GM21526 (cell line): Measurements from ENCODE around the gene ZNF200.
"Not testable (repeated sequence)": the region's sequence is repeated elsewhere in the genome, so short reads cannot be mapped to it uniquely, and the experiment has no call there.

ENCODE experiments used
- ATAC-seq: cut with Tn5 transposase; IDR thresholded peaks from one replicate; pipeline ENCODE4 v1.9.1; 2021; ENCODE audit warnings: moderate library complexity; ENCODE audit not compliant: unreplicated experiment, low FRiP score

Gene ZNF200

GRCh38 chr16:3205939-3206338, 29.0 kb downstream of the ZNF200 start:
- ATAC-seq: not testable (repeated sequence)

GRCh38 chr16:3202903-3203539, 31.9 kb downstream of the ZNF200 start:
- no peak for ATAC-seq

GRCh38 chr16:3198334-3199072, 36.5 kb downstream of the ZNF200 start:
- no peak for ATAC-seq

GRCh38 chr16:3197694-3198333, 37.1 kb downstream of the ZNF200 start:
- ATAC-seq: not testable (repeated sequence)

GRCh38 chr16:3195975-3196374, 39.0 kb downstream of the ZNF200 start:
- no peak for ATAC-seq

- ATAC-seq: no peak
Observed at GRCh38 chr16:3194792-3195191, 40.2 kb downstream of the ZNF200 start.

GRCh38 chr16:3193221-3194212, 41.4 kb downstream of the ZNF200 start:
- ATAC-seq: no peak

GRCh38 chr16:3192476-3193019, 42.4 kb downstream of the ZNF200 start:
- ATAC-seq: no peak

- ATAC-seq: no peak
Observed at GRCh38 chr16:3190949-3191353, 44.0 kb downstream of the ZNF200 start.

GRCh38 chr16:3189869-3190268, 45.1 kb downstream of the ZNF200 start:
- no peak for ATAC-seq

GRCh38 chr16:3188925-3189825, 45.8 kb downstream of the ZNF200 start:
- ATAC-seq: no peak

- no peak for ATAC-seq
Observed at GRCh38 chr16:3188675-3188924, 46.4 kb downstream of the ZNF200 start.

- no peak for ATAC-seq
Observed at GRCh38 chr16:3187798-3188674, 46.9 kb downstream of the ZNF200 start, which contains the start of gene OR1F1. OR1F1 (plus strand) TSS chr16:3188204.

- ATAC-seq: no peak
Observed at GRCh38 chr16:3186946-3187690, 47.8 kb downstream of the ZNF200 start.

GRCh38 chr16:3183445-3184139, 51.4 kb downstream of the ZNF200 start:
- no peak for ATAC-seq

- ATAC-seq: no peak
Observed at GRCh38 chr16:3182608-3183444, 52.1 kb downstream of the ZNF200 start.
